MCF 10A (cell line): ENCODE measurements around the gene CTBP2. TPM values are rescaled to one million over a fixed set of nuclear protein-coding genes. Genes with fewer than 3 reads are reported as not detected.
"Not testable (repeated sequence)": the region's sequence is repeated elsewhere in the genome, so short reads cannot be mapped to it uniquely, and the experiment has no call there.

Experiments
- BruUV-seq: library from RNA; stranded (reverse); fragments of 400-500 nt; replicated peaks from 2 replicates; lab custom pipeline; 2021; lab: Mats Ljungman, UMichigan
- CTCF ChIA-PET: fragments of 300-600 bp; sonication (Branson Sonifier 250); formaldehyde crosslinking; extraction: SDS; loops from one replicate; lab custom pipeline; 2021; ENCODE audit warnings: antibody characterized with exemption, inconsistent platforms; lab: Yijun Ruan, JAX
- POLR2A ChIA-PET: fragments of 300-600, 350-650 bp; sonication (Branson Sonifier 250); formaldehyde crosslinking; extraction: SDS; loops from one replicate; lab custom pipeline; 2020; ENCODE audit warnings: antibody characterized with exemption, inconsistent platforms; lab: Yijun Ruan, JAX
- DNase-seq: peaks from one replicate; pipeline ENCODE4 v3.0.0-alpha.2; 2018; ENCODE audit not compliant: unreplicated experiment
- H3K27ac Mint-ChIP-seq: one replicate; pipeline ENCODE4 v1.8.0; 2022; ENCODE audit warnings: mild to moderate bottlenecking, low read depth, mixed read lengths; ENCODE audit not compliant: unreplicated experiment
- H3K27me3 Mint-ChIP-seq: one replicate; pipeline ENCODE4 v1.8.0; 2022; ENCODE audit warnings: mixed read lengths; ENCODE audit not compliant: insufficient read depth, unreplicated experiment
- H3K36me3 Mint-ChIP-seq: one replicate; pipeline ENCODE4 v1.8.0; 2022; ENCODE audit warnings: mild to moderate bottlenecking, moderate library complexity, mixed read lengths; ENCODE audit not compliant: insufficient read depth, unreplicated experiment
- H3K4me1 Mint-ChIP-seq: one replicate; pipeline ENCODE4 v1.8.0; 2022; ENCODE audit warnings: mixed read lengths; ENCODE audit not compliant: insufficient read depth, unreplicated experiment
- H3K4me3 Mint-ChIP-seq: one replicate; pipeline ENCODE4 v1.8.0; 2022; ENCODE audit warnings: mild to moderate bottlenecking, moderate library complexity, mixed read lengths; ENCODE audit not compliant: unreplicated experiment
- H3K9me3 Mint-ChIP-seq: one replicate; pipeline ENCODE4 v1.8.0; 2022; ENCODE audit warnings: mixed read lengths; ENCODE audit not compliant: unreplicated experiment
- intact Hi-C: fragments of 100-400 bp; cut with micrococcal nuclease; formaldehyde crosslinking; loops from 2 replicates; pipeline ENCODE4 v1.14.1; 2022
- total RNA-seq: library from RNA; stranded (reverse); gene quantifications from 2 replicates; pipeline ENCODE4 v1.2.3, GENCODE V29; 2022
- TF ChIP-seq, protein P1 (sequence below): fragments of 200-600 bp; IDR thresholded peaks from one replicate; pipeline ENCODE4 v1.8.0; 2022; ENCODE audit warnings: antibody characterized with exemption, mild to moderate bottlenecking; ENCODE audit not compliant: unreplicated experiment

Gene CTBP2
- total RNA-seq, 1 experiment from 2014 or later = 152 TPM

DNA sequence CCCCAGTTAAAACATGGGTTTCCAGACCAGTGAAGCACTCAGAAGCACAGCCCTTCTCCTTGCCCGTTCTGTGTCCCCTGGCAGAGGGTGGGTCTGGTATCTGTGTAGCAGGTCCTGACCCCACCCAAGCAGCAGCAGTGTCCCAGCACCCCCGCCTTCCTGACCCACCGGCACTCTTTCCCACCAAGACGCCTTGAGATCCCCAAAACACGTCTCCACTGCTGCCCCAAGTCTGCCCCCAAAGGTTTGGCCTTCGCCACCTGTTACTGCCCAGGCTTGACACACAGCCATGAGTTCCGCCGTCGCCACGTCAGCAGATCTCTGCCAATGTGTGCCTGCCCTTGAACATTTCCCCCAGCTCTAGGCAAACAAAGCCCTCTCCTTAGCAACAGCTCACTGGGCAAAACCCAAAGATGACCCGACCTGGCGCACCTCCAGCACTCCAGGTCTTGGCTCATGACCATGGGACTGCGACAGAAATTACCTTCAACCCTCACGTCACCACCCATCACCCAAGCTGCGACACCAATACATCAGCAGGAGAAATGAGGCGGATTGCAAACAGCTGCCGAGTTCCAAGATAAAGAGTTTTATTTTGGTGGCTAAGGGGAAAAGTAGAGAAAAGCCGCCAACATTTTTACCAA is 75.6 kb downstream of the CTBP2 start:
- CTCF ChIA-PET = interaction anchor here (0.6 to 1.8 kb wide), 9 partner anchors 13 to 724 kb away, joined by 3 to 9 read pairs (median 4); no protein-coding TSS in a partner anchor

DNA sequence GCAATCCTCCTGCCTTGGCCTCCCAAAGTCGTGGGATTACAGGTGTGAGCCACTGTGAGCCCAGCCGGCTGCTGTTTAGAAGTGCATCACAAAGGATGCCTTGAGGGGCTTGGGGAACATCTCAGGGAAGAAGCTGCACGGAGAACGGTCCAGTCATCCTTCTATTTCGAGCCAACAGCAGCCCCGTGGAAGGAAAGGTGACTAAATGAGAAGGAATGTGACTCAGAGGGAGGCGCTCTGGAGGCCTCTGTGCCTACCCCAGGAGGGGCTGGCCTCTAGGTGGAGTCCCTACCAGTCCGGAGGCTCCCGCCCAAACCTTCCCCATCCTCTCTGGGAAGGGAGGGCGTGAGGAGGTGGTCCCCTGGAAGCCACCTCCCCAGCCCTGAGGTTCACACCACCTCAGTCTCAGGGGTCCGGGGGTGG is 76.2 kb downstream of the CTBP2 start:
- TF ChIP-seq, protein P1, sequence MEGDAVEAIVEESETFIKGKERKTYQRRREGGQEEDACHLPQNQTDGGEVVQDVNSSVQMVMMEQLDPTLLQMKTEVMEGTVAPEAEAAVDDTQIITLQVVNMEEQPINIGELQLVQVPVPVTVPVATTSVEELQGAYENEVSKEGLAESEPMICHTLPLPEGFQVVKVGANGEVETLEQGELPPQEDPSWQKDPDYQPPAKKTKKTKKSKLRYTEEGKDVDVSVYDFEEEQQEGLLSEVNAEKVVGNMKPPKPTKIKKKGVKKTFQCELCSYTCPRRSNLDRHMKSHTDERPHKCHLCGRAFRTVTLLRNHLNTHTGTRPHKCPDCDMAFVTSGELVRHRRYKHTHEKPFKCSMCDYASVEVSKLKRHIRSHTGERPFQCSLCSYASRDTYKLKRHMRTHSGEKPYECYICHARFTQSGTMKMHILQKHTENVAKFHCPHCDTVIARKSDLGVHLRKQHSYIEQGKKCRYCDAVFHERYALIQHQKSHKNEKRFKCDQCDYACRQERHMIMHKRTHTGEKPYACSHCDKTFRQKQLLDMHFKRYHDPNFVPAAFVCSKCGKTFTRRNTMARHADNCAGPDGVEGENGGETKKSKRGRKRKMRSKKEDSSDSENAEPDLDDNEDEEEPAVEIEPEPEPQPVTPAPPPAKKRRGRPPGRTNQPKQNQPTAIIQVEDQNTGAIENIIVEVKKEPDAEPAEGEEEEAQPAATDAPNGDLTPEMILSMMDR = no peak
- intact Hi-C loops = loop anchor here (1.0 to 5.0 kb wide), 2 partner anchors 39 to 73 kb away; no protein-coding TSS in a partner anchor
- CTCF ChIA-PET = interaction anchor here (0.7 to 1.8 kb wide), 6 partner anchors 11 to 1493 kb away, joined by 3 to 7 read pairs (median 3); no protein-coding TSS in a partner anchor
- peak; percentile 95 for DNase-seq
- Mint-ChIP-seq H3K4me1 (peaks cover 55% of the 10 kb centered on the region), H3K36me3 (peaks cover 77% of the 10 kb centered on the region), H3K4me3 (no peak overlapping the region), H3K27me3 (no peaks in the 10 kb centered on the region), H3K9me3 (no peaks in the 10 kb centered on the region), H3K27ac (peak overlapping the region; percentile 87)
- BruUV-seq = no TSS peak
- POLR2A ChIA-PET = interaction anchor here (1.0 kb wide), 1 partner anchor 11 kb away, joined by 3 read pairs; no protein-coding TSS in a partner anchor

More for the DNA sequence above, 75.6 kb downstream of the CTBP2 start:
- peak; percentile 75 for DNase-seq
- intact Hi-C loops = loop anchor here (1.0 to 5.0 kb wide), 2 partner anchors 39 to 73 kb away; no protein-coding TSS in a partner anchor
- POLR2A ChIA-PET = interaction anchor here (0.9 to 1.3 kb wide), 6 partner anchors 11 to 68 kb away, joined by 3 to 4 read pairs (median 3); no protein-coding TSS in a partner anchor
- H3K4me1 Mint-ChIP-seq = peaks cover 55% of the 10 kb centered on the region
- peak overlapping the region; percentile 17 for H3K4me3 Mint-ChIP-seq
- no peaks in the 10 kb centered on the region for H3K27me3 Mint-ChIP-seq
- peaks cover 73% of the 10 kb centered on the region for H3K36me3 Mint-ChIP-seq
- TF ChIP-seq, protein P1 = no peak
- no peaks in the 10 kb centered on the region for H3K9me3 Mint-ChIP-seq
- H3K27ac Mint-ChIP-seq = peak overlapping the region; percentile 87
- no TSS peak for BruUV-seq

GRCh38 chr10:125083576-125083920 is 76.8 kb downstream of the CTBP2 start:
- BruUV-seq = no TSS peak
- Mint-ChIP-seq H3K36me3 (peaks cover 76% of the 10 kb centered on the region), H3K9me3 (no peaks in the 10 kb centered on the region), H3K4me1 (peaks cover 50% of the 10 kb centered on the region), H3K4me3 (no peak overlapping the region), H3K27ac (peak overlapping the region; percentile 87), H3K27me3 (no peaks in the 10 kb centered on the region)
- TF ChIP-seq, protein P1 = no peak
- intact Hi-C loops = loop anchor here (5.0 kb wide), 1 partner anchor 74 kb away; no protein-coding TSS in a partner anchor
- POLR2A ChIA-PET = interaction anchor here (1.0 kb wide), 1 partner anchor 10 kb away, joined by 3 read pairs; no protein-coding TSS in a partner anchor
- peak; percentile 53 for DNase-seq
- CTCF ChIA-PET = interaction anchor here (0.7 to 1.8 kb wide), 4 partner anchors 11 to 1494 kb away, joined by 3 to 7 read pairs (median 4); no protein-coding TSS in a partner anchor

GRCh38 chr10:125082881-125083575 is 77.3 kb downstream of the CTBP2 start:
- POLR2A ChIA-PET = no interaction called here
- CTCF ChIA-PET = interaction anchor here (1.2 to 1.8 kb wide), 3 partner anchors 8 to 35 kb away, joined by 3 to 7 read pairs (median 4); no protein-coding TSS in a partner anchor
- H3K27ac Mint-ChIP-seq = peak overlapping the region; percentile 87

GRCh38 chr10:125082471-125082870 is 77.9 kb downstream of the CTBP2 start:
- BruUV-seq, H3K9me3 Mint-ChIP-seq, H3K27me3 Mint-ChIP-seq, H3K4me3 Mint-ChIP-seq, H3K27ac Mint-ChIP-seq, DNase-seq, POLR2A ChIA-PET: not testable (repeated sequence)
- CTCF ChIA-PET = interaction anchor here (1.2 to 1.4 kb wide), 2 partner anchors 8 to 19 kb away, joined by 3 to 4 read pairs; no protein-coding TSS in a partner anchor
- Mint-ChIP-seq H3K36me3 (peaks cover 71% of the 10 kb centered on the region), H3K4me1 (peaks cover 40% of the 10 kb centered on the region)
- intact Hi-C loops = loop anchor here (5.0 kb wide), 1 partner anchor 75 kb away; no protein-coding TSS in a partner anchor

More at GRCh38 chr10:125082881-125083575, 77.3 kb downstream of the CTBP2 start:
- Mint-ChIP-seq H3K4me3 (no peak overlapping the region), H3K4me1 (peaks cover 46% of the 10 kb centered on the region), H3K27me3 (no peaks in the 10 kb centered on the region), H3K36me3 (peaks cover 77% of the 10 kb centered on the region), H3K9me3 (no peaks in the 10 kb centered on the region)
- TF ChIP-seq, protein P1 = no peak
- intact Hi-C loops = loop anchor here (5.0 kb wide), 1 partner anchor 74 kb away; no protein-coding TSS in a partner anchor
- no TSS peak for BruUV-seq
- no peak for DNase-seq
